ENCODE results near the gene GID8.

Gene GID8

GRCh38 chr20:62928246-62928939, 9.6 kb upstream of the GID8 start:
- TF ChIP-seq, protein P1, sequence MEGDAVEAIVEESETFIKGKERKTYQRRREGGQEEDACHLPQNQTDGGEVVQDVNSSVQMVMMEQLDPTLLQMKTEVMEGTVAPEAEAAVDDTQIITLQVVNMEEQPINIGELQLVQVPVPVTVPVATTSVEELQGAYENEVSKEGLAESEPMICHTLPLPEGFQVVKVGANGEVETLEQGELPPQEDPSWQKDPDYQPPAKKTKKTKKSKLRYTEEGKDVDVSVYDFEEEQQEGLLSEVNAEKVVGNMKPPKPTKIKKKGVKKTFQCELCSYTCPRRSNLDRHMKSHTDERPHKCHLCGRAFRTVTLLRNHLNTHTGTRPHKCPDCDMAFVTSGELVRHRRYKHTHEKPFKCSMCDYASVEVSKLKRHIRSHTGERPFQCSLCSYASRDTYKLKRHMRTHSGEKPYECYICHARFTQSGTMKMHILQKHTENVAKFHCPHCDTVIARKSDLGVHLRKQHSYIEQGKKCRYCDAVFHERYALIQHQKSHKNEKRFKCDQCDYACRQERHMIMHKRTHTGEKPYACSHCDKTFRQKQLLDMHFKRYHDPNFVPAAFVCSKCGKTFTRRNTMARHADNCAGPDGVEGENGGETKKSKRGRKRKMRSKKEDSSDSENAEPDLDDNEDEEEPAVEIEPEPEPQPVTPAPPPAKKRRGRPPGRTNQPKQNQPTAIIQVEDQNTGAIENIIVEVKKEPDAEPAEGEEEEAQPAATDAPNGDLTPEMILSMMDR (conservative IDR thresholded peaks at IDR 0.05) = no peak
- peak overlapping the region; percentile 77 for H3K27ac ChIP-seq

- H3K27ac ChIP-seq = peak overlapping the region; percentile 77
- TF ChIP-seq, protein P1 (conservative IDR thresholded peaks at IDR 0.05) = no peak
Measured at GRCh38 chr20:62929051-62929538, 8.9 kb upstream of the GID8 start.

DNA sequence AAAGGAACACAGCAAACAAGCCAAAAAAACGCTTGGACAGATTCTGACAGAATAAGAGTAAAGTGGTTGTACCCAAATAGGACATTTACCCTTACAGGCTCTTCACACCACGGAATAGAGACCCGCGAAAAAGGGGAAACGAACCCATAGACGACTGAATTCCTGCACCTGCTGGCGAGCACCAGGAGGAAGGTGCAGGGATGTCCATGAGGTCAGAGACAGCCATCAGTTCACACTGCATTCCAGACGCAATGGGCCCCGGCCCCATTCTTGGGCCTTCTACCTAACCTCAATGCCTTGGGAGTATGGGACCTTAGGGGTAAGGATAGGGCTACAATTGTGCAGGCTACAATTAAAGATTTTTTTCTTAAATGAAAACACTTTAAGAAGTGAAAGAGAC, 6.5 kb upstream of the GID8 start:
- TF ChIP-seq, protein P1 (conservative IDR thresholded peaks at IDR 0.05) = no peak
- peak overlapping the region; percentile 77; the same call in 1 of the 2 replicates for H3K27ac ChIP-seq

GRCh38 chr20:62933966-62934365, 4.0 kb upstream of the GID8 start:
- 0 out of 2 replicates have a peak overlapping the region, but pooled peaks have one; percentile 8 for H3K27ac ChIP-seq
- TF ChIP-seq, protein P1 (conservative IDR thresholded peaks at IDR 0.05) = no peak

DNA sequence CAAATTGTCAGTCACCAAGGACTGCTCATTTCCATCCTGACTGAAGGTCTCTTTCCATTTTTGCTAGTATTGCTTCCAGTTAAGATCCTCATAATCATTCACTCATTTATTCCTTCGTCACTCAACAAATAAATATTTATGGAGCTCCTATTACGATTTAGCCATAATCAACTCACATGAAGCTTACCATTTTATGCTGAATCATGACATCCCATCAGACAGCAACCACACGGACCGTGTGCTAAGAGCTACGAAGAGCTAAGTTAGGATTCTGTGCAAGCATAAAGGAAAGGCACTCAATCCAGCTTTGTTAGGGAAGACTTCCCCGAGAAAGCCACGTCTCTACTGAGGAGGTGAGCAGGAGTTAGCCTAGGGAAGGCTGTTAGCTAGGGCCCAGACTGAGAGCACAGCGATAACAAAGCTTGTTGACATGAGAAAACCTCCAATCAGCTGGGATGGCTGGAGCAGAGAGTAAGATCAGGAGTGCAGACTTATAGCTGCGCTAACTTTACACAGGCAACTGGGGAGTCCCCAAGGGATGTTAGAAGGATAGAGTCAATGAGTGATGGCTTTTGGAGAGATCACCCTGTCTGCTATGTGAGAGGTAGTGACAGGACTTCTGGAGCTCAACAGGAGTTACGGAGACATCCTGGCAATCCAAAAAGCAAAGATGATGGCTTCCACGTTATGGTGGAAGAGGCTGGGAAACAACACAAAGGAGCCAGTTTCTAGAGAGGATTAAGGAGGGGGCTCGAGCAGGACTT, 2.6 kb upstream of the GID8 start:
- TF ChIP-seq, protein P1 (conservative IDR thresholded peaks at IDR 0.05) = no peak
- peak overlapping the region; percentile 98 for H3K27ac ChIP-seq

DNA sequence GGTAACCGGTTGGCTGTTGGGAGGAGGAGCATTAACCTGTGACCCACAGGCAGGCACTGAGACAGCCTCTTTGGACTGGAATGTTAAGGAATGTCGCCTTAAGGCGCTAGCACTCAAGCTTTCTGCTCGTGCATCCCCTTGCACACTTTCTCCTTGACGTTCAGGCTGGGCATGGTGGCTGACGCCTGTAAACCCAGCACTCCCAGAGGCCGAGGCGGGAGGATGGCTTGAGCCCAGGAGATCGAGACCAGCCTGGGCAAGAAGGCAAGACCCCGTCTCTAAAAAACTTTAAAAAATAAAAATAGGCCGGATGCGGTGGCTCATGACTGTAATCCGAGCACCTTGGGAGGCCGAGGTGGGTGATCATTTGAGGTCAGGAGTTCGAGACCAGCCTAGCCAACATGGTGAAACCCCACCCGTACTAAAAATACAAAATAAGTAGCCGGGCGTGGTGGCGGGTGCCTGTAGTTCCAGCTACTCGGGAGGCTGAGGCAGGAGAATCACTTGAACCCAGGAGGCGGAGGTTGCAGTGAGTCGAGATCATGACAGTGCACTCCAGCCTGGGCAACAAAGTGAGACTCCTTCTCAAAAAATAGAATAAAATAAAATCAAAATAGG, 1.9 kb upstream of the GID8 start:
- TF ChIP-seq, protein P1 (conservative IDR thresholded peaks at IDR 0.05) = no peak
- peak overlapping the region; percentile 98 for H3K27ac ChIP-seq
